Endothelial cell of umbilical vein (primary cell): ENCODE measurements around the gene ARL3. TPM values are rescaled to one million over a fixed set of nuclear protein-coding genes. Genes with fewer than 3 reads are reported as not detected.

Experiments used
- BruUV-seq: library from RNA; stranded (reverse); fragments of 400-500 nt; replicated peaks from 2 replicates; lab custom pipeline; 2021; lab: Mats Ljungman, UMichigan
- CTCF ChIA-PET: fragments of 300-600, 350-600 bp; sonication (Branson Sonifier 250); formaldehyde crosslinking; loops from one replicate; lab custom pipeline; 2021; ENCODE audit warnings: antibody characterized with exemption, inconsistent platforms; lab: Charles Lee
- POLR2A ChIA-PET: fragments of 300-600, 350-600 bp; sonication (Branson Sonifier 250); formaldehyde crosslinking; loops from one replicate; lab custom pipeline; 2021; ENCODE audit warnings: antibody characterized with exemption, inconsistent platforms; lab: Charles Lee
- DNase-seq: peaks from one replicate; pipeline ENCODE4 v3.0.0-alpha.2; 2011; ENCODE audit warnings: low read depth, low spot score
- FAIRE-seq: peaks from 2 replicates; lab custom pipeline; 2011; peaks lifted over from hg19 to GRCh38; lab: Jason Lieb, UNC
- H2AFZ ChIP-seq: 2 replicates; pipeline ENCODE4 v1.6.0; 2012; ENCODE audit warnings: low read depth, low read length, control low read depth, inconsistent platforms
- H3K27ac ChIP-seq: 2 replicates; pipeline ENCODE4 v1.5.1; 2011; ENCODE audit warnings: low read depth, mild to moderate bottlenecking, control low read depth, low read length, moderate library complexity; ENCODE audit not compliant: insufficient read depth
- H3K27me3 ChIP-seq, 2 experiments: 2 replicates each; pipeline versions ENCODE4 v1.6.0 to v1.6.1; 2011; ENCODE audit warnings: low read length in 2 of 2, mixed read lengths in 1 of 2; ENCODE audit not compliant: control insufficient read depth in 2 of 2, insufficient read depth in 2 of 2
- H3K36me3 ChIP-seq, 2 experiments: 2 replicates in 1 of 2; 3 replicates in 1 of 2; pipeline ENCODE4 v1.5.1; 2011; ENCODE audit warnings: low read length in 2 of 2, mild to moderate bottlenecking in 1 of 2, moderate library complexity in 1 of 2; ENCODE audit not compliant: control insufficient read depth in 2 of 2, insufficient read depth in 2 of 2; ENCODE audit errors: extremely low read depth in 1 of 2
- H3K4me1 ChIP-seq: 3 replicates; pipeline ENCODE4 v1.5.1; 2011; ENCODE audit warnings: mild to moderate bottlenecking, low read length; ENCODE audit not compliant: control insufficient read depth, insufficient read depth; ENCODE audit errors: extremely low read depth
- H3K4me2 ChIP-seq: 2 replicates; pipeline ENCODE4 v1.6.1; 2011; ENCODE audit warnings: low read length, control low read depth, mixed read lengths; ENCODE audit not compliant: insufficient read depth
- H3K4me3 ChIP-seq, 3 experiments: fragments of 200-600 bp in 1 of 3; sonication (generic), shearing (Covaris generic) in 1 of 3; replicated peaks in 1 of 3; 2 replicates each; pipeline ENCODE4 v1.5.1; 2011 to 2016; ENCODE audit warnings: control low read depth in 3 of 3, low read length in 3 of 3, mild to moderate bottlenecking in 2 of 3, inconsistent platforms in 1 of 3, low read depth in 1 of 3, moderate library complexity in 1 of 3; ENCODE audit not compliant: insufficient read depth in 1 of 3
- H3K79me2 ChIP-seq: 2 replicates; pipeline ENCODE4 v1.6.0; 2012; ENCODE audit warnings: low read length, inconsistent platforms; ENCODE audit not compliant: control insufficient read depth, insufficient read depth
- H3K9ac ChIP-seq: replicated peaks from 2 replicates; pipeline ENCODE3; 2011; ENCODE audit warnings: low read length, control low read depth; ENCODE audit not compliant: insufficient read depth; ENCODE audit errors: extremely low read depth
- H3K9me1 ChIP-seq: replicated peaks from 3 replicates; pipeline ENCODE4 v1.6.0; 2011; ENCODE audit warnings: mild to moderate bottlenecking, low read length; ENCODE audit not compliant: control insufficient read depth, insufficient read depth; ENCODE audit errors: extremely low read depth
- H3K9me3 ChIP-seq: replicated peaks from 2 replicates; pipeline ENCODE4 v1.5.1; 2012; ENCODE audit warnings: low read length, inconsistent platforms; ENCODE audit not compliant: control insufficient read depth, insufficient read depth
- H4K20me1 ChIP-seq: replicated peaks from 2 replicates; pipeline ENCODE3; 2011; ENCODE audit warnings: mild to moderate bottlenecking, low read length; ENCODE audit not compliant: control insufficient read depth, insufficient read depth; ENCODE audit errors: extremely low read depth
- EZH2 ChIP-seq: IDR thresholded peaks from 2 replicates; pipeline ENCODE4 v1.6.1; 2012; ENCODE audit warnings: borderline replicate concordance, low read depth, mild to moderate bottlenecking, moderate library complexity, low read length, inconsistent platforms; ENCODE audit not compliant: severe bottlenecking
- FOS ChIP-seq: IDR thresholded peaks from 2 replicates; pipeline ENCODE4 v1.6.1; 2011; ENCODE audit warnings: mild to moderate bottlenecking, low read length, moderate library complexity, borderline replicate concordance; ENCODE audit not compliant: insufficient read depth
- GATA2 ChIP-seq: IDR thresholded peaks from 2 replicates; pipeline ENCODE4 v1.7.0; 2011; ENCODE audit warnings: low read depth, mild to moderate bottlenecking, moderate library complexity, mixed read lengths, low read length; ENCODE audit not compliant: insufficient read length, insufficient read depth
- JUN ChIP-seq: IDR thresholded peaks from 2 replicates; pipeline ENCODE4 v1.6.1; 2011; ENCODE audit warnings: borderline replicate concordance, low read depth; ENCODE audit not compliant: insufficient read length, insufficient read depth
- MYC ChIP-seq: IDR thresholded peaks from one replicate; pipeline ENCODE4 v1.6.1; 2011; ENCODE audit warnings: mild to moderate bottlenecking, low read depth, low read length
- POLR2A ChIP-seq: IDR thresholded peaks from 2 replicates; pipeline ENCODE4 v1.6.1; 2012; ENCODE audit warnings: low read depth, mild to moderate bottlenecking, control low read depth, low read length
- POLR2AphosphoS5 ChIP-seq: IDR thresholded peaks from 2 replicates; pipeline ENCODE4 v1.6.1; 2012; ENCODE audit warnings: low read depth, mild to moderate bottlenecking, control low read depth, low read length, moderate library complexity; ENCODE audit not compliant: insufficient read depth
- dilution Hi-C: fragments of 300-500 bp; cut with MboI; formaldehyde crosslinking; loops from one replicate; pipeline ENCODE4 v1.15.0; 2019; ENCODE audit warnings: low sequenced_read_pairs; ENCODE audit not compliant: extremely low pct_ligation_motif_present
- intact Hi-C: fragments of 100-400 bp; cut with micrococcal nuclease; formaldehyde crosslinking; loops from one replicate; pipeline ENCODE4 v1.10.0; 2022
- polyA plus RNA-seq, 4 experiments: library from polyadenylated mRNA; depleted of rRNA in 3 of 4; stranded (reverse) in 3 of 4; unstranded in 1 of 4; fragments of >200 nt; gene quantifications; 2 replicates each; pipeline versions ENCODE4 v1.2.1 to v1.2.3, GENCODE V29; 2011 to 2012; ENCODE audit warnings: missing spikeins in 1 of 4
- total RNA-seq: library from RNA; stranded (reverse); gene quantifications from 2 replicates; pipeline ENCODE4 v1.2.3, GENCODE V29; 2021
- TF ChIP-seq, protein P1 (sequence below): IDR thresholded peaks from 2 replicates; pipeline ENCODE4 v1.6.1; 2011; ENCODE audit not compliant: insufficient read depth, insufficient read length
- TF ChIP-seq, protein P2 (sequence below), 2 donors: IDR thresholded peaks; 1 replicate in 1 of 2; 2 replicates in 1 of 2; pipeline ENCODE4 v1.5.1; 2011; ENCODE audit warnings: low read length in 2 of 2, mild to moderate bottlenecking in 2 of 2, moderate library complexity in 2 of 2, control low read depth in 1 of 2, inconsistent platforms in 1 of 2, low read depth in 1 of 2; ENCODE audit not compliant: insufficient read depth in 1 of 2; ENCODE audit errors: extremely low read depth in 1 of 2

ARL3 gene
- total and polyA plus RNA-seq, 2 donors (not counting 3 experiments of a cell fraction or from before 2014, with no cell fraction given), result 6.6 to 11.0 TPM

DNA sequence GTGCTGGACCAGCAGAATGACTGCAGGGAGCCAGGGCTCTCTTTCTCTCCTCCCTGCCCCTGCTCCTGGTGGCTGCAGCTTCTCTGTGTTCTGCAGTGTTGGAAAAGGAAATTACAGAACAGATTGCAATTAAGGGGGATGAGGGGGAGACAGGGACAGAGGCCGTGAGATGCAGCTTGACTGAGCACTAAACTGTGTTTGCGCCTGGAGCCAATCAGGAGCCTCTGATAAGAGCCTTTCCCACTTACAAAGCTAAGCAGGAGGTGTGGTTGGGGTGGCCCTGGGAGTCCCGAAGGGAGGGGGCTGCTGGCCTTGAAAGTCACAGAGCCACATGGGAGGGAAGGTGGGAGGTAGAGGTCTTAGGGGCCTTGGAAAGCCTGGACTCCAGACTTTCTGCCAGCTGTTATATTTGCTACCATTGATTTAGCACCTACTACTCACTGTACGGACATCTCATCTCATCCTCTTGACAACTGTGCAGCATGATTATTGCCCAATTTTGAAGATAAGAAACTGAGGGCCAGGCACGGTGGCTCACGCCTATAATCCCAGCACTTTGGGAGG, 43.2 kb downstream of the ARL3 start:
- Histone ChIP-seq H3K4me2 (no peak overlapping the region), H3K36me3 (no peaks in the 10 kb centered on the region), H3K9me3 (no peaks in the 10 kb centered on the region), H3K4me3 (no peak overlapping the region), H3K9me1 (no peaks in the 10 kb centered on the region), H2AFZ (no peak overlapping the region), H3K27me3 (no peaks in the 10 kb centered on the region), H3K79me2 (no peaks in the 10 kb centered on the region), H4K20me1 (no peaks in the 10 kb centered on the region), H3K27ac (no peak overlapping the region), H3K9ac (no peak overlapping the region), H3K4me1 (peaks cover 5% of the 10 kb centered on the region)
- POLR2A ChIA-PET, result no interaction called here
- BruUV-seq, result no TSS peak
- intact Hi-C loops (no loop called here), dilution Hi-C loops (no loop called here)
- FAIRE-seq, result no peak
- DNase-seq, result no peak
- CTCF ChIA-PET, result interaction anchor here (0.9 to 2.7 kb wide), 10 partner anchors 8 to 277 kb away, joined by 3 to 26 read pairs (median 6); partner anchors contain the start of gene ARL3
- no peak for TF ChIP-seq JUN
- TF ChIP-seq GATA2, result no peak
- TF ChIP-seq, protein P1, sequence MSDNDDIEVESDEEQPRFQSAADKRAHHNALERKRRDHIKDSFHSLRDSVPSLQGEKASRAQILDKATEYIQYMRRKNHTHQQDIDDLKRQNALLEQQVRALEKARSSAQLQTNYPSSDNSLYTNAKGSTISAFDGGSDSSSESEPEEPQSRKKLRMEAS, result no peak
- no peak for TF ChIP-seq EZH2

DNA sequence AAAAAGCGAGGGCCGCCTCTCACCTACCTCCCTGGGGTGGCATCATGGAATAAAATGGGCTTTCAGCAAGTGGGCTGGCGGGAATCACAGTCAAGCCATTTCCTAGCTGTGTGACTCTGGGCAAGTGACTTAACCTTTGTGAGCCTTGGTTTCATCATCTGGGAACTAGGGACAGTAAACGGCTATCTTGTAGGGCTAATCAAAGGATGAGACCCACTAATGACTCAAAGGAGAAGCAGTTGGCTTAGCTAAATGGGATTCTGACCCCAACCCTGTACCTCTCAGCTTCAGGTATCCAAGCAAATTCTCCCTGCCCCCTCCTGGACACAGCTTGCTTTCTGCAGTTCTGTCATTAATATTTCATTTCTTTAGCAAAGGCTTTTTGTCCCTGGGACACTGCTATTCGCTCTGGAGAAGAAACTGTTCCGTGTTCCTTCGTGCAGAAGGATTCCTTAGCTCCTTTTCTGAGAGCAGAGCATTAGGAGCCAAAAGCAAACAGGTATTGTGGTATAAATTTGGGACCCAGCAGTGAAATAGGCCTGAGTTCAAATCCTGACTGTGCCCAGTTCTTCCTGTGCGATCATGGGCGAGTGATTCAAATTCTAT, 44.0 kb downstream of the ARL3 start:
- no peak for FAIRE-seq
- H3K36me3 ChIP-seq, result no peaks in the 10 kb centered on the region
- no peak overlapping the region for H3K4me3 ChIP-seq
- no peaks in the 10 kb centered on the region for H3K79me2 ChIP-seq
- no peak overlapping the region for H2AFZ ChIP-seq
- no peak for DNase-seq
- no peaks in the 10 kb centered on the region for H3K9me1 ChIP-seq
- ChIA-PET CTCF (interaction anchor here (0.7 to 2.7 kb wide), 24 partner anchors 9 to 441 kb away, joined by 3 to 26 read pairs (median 5); partner anchors contain the start of genes ACTR1A, ARL3, SFXN2 and SUFU), POLR2A (interaction anchor here (0.5 kb wide), 1 partner anchor 11 kb away, joined by 4 read pairs; no protein-coding TSS in a partner anchor)
- no peak overlapping the region for H3K9ac ChIP-seq
- no TSS peak for BruUV-seq
- H3K27ac ChIP-seq, result no peak overlapping the region
- no peaks in the 10 kb centered on the region for H4K20me1 ChIP-seq
- TF ChIP-seq POLR2A (no peak), JUN (no peak), POLR2AphosphoS5 (no peak), MYC (no peak), FOS (no peak), EZH2 (no peak), GATA2 (no peak)
- TF ChIP-seq, protein P2, sequence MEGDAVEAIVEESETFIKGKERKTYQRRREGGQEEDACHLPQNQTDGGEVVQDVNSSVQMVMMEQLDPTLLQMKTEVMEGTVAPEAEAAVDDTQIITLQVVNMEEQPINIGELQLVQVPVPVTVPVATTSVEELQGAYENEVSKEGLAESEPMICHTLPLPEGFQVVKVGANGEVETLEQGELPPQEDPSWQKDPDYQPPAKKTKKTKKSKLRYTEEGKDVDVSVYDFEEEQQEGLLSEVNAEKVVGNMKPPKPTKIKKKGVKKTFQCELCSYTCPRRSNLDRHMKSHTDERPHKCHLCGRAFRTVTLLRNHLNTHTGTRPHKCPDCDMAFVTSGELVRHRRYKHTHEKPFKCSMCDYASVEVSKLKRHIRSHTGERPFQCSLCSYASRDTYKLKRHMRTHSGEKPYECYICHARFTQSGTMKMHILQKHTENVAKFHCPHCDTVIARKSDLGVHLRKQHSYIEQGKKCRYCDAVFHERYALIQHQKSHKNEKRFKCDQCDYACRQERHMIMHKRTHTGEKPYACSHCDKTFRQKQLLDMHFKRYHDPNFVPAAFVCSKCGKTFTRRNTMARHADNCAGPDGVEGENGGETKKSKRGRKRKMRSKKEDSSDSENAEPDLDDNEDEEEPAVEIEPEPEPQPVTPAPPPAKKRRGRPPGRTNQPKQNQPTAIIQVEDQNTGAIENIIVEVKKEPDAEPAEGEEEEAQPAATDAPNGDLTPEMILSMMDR (IDR thresholded peaks at IDR 0.05; ENCODE audit: extremely low read depth in 1 of 2, insufficient read depth in 1 of 2, low read depth in 1 of 2, low read length in 2 of 2), result no peak
- TF ChIP-seq, protein P1, result no peak
- intact Hi-C loops, result no loop called here
- H3K9me3 ChIP-seq, result no peaks in the 10 kb centered on the region
- H3K4me1 ChIP-seq, result peaks cover 5% of the 10 kb centered on the region
- H3K4me2 ChIP-seq, result no peak overlapping the region
- dilution Hi-C loops, result no loop called here
- no peaks in the 10 kb centered on the region for H3K27me3 ChIP-seq
